Activated CD4-positive, alpha-beta T cell treated with anti-CD3 and anti-CD28 coated beads for 4 hours (primary cell): ENCODE results near the gene DUSP6.
"Not testable (repeated sequence)": the region's sequence is repeated elsewhere in the genome, so short reads cannot be mapped to it uniquely, and the experiment has no call there.

Experiments
- DNase-seq, 2 donors: peaks; one replicate each; pipeline ENCODE4 v3.0.0-alpha.2; 2020

The DUSP6 gene

DNA sequence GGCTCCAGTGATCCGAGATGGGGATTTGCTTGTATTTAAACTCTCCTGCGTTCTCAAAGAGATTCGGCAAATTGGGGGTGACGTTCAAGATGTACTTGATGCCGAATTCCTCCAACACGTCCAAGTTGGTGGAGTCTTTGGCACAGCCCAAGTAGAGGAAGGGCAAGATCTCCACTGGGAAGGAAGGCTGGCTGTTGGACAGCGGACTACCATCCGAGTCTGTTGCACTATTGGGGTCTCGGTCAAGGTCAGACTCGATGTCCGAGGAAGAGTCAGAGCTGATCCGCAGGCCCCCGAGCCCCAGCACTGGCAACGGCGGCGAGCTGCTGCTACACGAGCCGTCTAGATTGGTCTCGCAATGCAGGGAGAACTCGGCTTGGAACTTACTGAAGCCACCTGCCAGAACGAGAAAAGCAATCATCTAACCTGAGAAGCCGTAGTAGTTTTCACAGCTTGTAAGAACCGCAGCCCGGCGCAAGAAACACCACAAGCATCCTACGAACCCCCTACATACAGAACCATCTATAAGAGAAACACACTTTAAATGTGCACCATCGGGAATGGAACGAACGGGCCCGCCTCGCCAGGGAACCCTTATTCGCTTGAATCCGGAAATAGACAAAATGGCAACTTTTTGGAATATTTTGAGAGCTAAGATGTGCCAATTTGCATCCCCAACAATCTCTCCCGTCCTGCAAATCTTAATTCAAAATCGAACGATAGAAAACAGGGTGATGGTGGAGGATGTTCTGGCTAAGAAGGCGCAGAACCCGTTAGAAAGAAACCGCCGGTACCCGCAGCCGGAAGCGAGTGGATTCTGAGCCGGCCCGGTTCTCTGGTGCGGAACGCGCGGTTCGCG, 1.4 kb downstream of the DUSP6 start:
- peak in 1 of 2 donors; percentile 15 for DNase-seq

DNA sequence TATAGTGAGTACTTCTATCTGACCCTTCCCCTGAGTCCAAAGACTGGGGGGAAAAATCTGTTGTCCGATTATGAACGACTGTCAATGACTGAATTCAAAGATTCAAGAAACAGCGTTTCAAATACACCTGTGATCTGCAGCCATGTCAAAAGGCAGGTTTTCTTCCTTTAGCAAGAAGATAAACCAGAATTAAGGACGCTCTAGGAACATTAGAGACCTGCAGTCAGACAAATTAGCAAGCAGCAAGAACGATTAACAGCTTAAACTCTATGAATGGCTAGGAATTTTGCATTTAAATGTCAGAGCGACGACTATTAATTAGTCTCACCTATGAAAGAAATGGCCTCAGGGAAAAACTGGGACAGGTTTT, 2.1 kb downstream of the DUSP6 start:
- DNase-seq, result no peak

DNA sequence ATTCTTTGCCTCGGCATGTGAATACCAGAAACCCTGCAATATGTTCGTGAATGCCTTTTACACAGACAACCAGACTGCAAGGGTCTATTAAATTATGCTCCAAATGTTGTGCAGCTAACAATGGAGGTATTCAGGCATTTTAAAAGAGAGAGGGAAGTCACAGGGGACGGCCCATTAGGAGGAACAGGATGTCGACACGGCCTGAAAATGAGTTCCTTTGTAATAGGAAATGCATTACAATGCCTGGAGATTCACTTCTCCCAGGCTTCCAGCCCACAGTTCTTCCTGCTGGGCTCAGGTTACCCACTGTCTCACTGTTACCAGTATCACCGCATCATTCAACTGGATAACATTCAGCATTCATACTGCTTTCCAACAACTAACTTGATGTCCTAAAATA, 2.5 kb downstream of the DUSP6 start:
- DNase-seq, result no peak

DNA sequence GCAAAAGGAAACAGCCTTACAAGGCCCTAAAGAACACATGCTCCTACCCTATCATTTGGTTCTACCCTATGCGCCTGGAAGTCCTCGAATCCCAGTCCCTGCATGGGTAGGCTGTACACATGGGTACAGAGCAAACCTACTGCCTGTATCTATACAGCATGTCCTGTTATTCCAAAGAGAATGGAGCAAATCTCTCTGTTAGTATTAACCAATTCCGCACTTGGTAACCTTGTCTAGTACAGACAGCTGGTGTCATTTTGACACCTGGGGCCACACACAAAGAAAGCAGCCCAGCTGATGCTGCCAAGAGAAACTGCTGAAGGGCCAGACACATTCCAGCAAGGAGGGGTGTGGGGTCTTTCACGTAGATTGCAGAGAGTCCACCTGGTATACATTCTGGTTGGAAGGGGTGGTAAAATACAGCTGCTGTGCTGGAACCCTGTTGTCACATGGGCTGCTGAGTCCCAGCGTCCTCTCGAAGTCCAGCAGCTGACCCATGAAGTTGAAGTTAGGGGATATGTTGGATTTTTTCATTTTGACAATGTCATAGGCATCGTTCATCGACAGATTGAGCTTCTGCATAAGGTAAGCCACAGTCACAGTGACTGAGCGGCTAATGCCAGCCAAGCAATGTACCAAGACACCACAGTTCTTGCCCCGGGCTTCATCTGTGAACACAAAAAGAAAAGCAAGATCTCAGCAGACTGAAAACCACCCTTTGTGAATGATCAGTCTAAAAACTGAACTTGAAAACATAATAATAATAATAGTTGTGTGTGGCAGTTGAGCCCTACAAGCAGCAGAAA, 3.2 kb downstream of the DUSP6 start:
- no peak for DNase-seq

DNA sequence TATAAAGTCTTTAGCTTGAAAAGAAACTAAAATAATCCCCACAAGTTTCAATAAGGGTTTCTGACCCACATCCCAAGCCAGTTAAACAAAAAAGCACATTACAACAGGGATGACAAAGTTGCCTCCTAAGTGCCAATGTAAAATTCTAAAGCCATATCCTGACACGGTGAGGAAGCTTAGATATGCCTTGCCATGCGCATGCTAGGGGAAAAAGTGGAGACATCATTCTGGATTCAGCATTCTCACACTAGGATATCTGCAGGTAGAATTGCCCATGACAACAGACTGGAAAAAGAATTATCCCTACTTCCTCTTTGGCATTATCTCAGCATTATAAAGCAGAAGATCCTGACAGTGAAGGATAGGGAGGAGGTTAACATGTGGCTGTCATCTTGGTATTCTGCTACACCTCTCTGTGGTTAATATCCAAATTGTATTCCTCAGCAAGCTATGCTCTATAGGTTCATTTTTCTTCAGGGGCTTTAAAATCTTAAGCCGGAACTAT, 4.9 kb downstream of the DUSP6 start:
- DNase-seq, result no peak

DNA sequence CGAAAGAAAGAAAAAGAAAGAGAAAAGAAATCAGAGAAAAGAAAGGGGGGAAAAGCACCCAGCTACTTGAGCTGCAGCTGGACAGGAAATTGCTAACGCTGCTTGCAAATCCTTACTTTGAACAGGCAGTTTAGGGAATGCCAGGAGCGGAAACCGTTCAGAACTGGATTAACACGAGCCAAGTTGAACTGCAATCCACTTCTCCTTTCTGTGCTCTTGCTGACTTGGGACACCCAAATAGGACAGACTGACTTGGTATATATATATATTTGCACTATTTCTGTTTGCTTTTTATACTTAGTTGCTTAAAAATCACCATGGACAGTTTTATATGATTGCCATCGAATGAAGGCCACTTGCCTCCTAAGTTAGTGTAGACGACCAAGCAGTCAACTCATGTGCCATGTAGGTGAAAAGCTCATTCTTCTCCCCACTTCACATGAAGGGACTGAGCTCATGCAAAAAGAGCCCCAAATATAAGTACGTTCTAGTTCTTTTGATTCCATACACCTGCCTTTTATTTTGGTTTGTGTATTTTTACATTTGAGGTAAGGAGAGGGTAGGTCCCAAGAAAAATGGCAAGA, 5.5 kb downstream of the DUSP6 start:
- no peak for DNase-seq

DNA sequence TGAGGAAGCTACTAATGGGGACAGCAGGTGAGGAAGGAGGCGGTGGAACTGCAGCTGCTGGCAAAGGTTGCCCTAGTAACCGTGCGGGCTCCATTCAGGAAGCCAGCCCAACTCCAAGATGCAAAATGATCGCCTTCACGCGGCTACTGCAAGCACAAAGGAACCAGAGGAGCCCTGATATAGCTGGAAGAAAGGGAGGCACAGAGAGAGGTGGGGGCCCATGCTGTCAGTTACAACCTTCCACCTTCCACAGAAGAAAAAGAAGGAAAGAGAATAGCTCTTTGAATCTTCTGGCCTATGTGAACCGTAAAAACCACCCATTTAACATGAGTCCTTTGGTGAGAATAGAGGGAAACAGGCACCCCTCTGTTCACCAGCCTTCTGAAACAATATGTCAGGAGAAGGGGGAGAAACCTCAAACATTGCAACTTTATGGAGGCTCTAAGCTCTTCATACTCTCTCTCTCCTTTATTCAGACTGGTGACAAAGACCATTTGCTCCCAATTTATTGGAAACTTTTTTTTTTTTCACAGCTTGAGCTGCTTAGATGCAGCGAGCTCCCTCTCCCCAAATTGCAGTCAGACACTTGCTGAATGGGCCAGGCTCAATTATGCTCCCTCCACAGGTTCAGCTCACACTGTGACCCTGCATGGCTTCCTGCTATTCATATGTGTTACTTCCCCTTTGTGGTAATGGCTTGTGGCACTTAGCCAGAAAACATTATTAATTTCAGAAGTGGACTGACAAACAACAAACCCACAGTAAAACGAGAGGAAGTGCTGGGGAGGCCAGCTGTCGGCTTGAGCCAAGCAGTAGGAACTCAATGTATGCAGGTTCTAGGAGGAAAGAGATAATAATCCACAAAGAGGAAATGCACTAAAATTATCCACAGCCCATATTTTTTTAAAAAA, 6.2 kb downstream of the DUSP6 start:
- DNase-seq, result no peak

DNA sequence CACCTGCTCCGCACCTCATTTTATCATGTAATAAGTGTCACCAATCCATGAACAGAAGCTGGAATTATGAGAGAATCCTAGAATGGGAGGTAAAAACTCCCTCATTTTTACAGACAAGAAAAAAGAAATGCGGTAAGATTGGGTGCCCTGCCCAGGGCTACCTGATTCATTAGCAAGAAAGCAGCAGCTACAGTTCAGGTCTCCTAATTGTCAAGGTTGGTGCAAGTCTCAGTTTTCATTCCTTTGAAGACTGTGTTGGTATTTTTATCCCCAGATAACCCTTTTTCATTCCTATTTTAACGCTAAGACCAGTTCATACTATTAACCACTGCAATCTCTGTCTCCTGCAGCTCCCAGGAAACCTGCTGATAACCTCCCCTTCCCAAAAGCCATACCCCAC, 6.9 kb downstream of the DUSP6 start:
- no peak for DNase-seq

DNA sequence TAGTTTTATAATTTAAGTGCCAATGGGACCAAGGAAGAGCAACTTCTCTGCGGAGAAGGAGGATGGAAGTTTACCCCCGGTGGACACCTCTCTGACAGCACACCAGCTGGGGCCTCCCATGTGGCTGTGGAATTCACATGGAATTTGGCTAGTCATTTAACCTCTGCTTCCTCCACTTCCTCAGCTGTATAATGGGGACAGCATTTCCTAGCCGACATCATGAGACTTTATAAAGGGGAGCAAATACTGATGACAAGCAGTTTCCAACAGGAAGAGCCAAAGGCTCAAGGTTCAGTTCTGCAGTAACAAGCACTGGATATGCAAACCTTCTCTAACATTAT, 7.5 kb downstream of the DUSP6 start:
- no peak for DNase-seq

DNA sequence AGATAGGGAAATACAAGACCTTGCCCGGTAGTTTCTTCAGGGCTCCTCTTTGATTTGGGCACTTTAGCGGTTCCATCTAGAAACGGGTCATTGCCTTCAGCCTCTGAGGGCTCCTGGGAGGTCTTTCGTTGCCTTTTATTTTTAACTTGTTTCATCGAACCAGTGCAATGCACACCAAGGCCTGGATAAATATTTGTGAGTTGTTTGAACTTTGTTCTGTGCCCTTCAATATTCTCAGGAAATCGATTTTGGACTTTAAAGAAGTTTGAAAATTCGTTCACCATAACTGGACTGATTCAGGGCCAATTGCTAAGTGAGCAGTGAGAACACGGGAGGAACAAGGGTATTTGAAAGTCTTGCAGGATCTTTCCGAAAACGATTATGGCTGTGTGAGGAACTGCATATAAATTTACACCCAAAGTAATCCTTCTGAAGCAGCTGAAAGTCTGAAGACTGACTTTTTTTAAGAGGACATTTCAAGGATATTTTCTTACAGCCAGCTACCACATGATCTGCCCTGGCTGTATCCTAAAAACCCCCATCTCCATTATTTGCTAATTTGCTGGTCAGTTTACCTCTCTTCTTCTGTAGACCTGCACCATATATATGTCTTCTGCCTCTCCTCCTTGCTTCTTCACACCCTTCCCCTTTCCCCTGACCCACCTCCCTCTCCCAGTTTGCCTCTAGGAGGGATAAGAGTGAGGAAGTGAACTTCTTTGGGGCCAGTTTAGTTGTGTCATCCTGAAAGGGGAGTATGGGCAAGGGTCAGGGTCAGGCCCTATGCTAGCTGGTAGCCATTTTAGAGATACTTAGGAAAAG, 8.0 kb downstream of the DUSP6 start:
- no peak for DNase-seq

DNA sequence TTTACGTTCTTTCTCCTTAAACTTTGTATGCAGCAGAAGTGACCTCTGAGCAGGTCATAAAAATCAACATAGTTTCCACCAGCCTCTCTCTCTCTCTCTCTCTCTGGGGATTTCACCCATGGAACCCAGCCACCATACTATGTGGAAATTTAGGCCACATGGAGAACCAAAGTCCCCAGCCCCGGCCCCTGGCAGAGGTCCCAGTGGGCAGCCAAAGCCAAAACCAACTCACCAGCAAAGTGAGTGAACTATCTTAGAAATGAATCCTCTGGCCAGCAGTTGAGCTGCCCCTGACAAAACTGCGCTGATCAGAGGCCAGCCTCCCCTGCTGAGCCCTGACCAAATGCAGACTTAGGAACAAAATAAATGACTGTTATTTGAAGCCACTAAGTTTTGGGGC, 9.2 kb downstream of the DUSP6 start:
- no peak for DNase-seq

DNA sequence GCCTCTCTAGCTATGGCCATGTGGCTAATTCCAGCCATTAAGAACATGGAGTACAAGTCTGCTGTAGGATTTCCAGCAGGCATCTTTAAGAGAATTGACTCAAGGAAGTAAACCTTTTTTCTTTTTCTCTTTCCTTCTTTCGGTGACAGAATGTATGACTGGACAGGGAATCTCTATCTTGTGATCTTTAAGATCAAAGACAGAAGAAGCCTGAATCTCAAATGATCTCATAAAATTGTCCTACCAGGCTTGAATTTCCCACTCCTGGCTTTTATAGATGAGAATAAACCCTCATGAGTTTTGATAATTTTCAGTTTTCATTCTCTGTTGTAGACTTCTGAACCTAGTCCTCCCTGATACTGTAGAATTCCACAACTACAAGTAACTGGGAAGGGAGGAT, 11.4 kb downstream of the DUSP6 start:
- no peak for DNase-seq

DNA sequence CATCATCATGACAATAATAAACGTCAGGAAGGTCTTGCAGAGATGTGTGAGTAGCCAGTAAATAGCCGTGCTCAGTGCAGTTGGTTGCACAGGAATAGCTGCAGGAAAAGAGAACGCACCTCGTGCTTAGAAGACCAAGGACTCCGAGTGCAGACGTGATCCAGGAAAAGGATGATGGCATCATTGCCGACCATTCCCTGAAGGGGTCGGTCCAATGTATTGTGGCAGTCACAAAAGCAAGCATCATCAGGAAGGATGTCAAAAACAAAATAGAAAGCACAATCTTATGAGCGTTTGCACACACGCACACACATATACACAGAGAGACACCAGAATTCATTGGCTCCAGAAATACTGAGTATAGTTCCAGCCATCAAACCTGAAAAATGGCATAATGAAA, 12.8 kb downstream of the DUSP6 start:
- no peak for DNase-seq

DNA sequence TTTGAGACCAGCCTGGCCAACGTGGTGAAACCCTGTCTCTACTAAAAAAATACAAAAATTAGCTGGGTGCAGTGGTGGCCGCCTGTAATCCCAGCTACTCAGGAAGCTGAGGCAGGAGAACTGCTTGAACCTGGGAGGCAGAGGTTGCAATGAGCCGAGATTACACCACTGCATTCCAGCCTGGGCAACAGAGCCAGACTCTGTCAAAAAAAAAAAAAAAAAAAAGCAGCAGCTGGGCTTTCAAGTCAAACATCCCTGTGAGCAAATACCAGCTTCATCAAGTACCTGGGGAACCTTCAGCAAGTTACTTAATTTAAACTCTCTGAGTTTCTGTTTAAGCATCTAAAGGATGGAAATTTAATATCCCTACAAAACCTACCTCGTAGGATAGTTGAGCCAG, 15.2 kb downstream of the DUSP6 start:
- not testable (repeated sequence) for DNase-seq

DNA sequence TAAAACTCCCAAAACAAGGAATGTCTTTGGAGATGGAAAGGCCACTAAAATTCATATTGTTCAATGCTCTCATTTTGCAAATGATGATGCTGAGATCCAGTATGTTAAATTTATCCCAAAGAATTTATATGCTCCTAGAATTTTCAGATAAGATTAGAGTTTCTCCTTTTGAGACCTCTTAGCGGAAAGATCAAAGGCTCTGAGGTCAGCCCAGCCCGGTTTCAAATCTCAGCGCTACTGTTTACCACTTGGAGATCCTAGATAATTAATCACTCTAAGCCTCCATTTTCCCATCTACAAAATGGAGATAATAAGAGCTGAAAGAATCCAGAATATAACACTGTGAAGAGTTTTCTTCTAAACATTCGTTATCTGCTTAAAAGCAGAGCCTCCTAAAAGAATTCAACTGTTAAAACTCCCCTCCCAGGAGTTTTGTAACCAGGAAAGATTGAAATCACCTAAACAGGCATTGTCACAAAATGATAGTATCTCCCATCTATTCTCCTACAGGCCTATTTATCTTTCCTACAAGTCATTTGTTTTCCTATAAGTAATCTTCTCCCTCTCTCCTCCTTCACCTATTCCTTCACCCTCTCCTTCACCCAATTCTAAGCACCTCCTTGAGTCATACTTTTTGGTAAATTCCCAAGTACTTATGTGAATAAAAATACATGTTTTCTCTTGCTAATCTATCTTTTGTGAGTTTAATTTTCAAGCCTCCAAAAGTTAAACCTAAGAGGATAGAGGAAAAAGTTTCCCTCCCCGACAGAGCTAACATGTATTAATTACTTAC, 16.7 kb downstream of the DUSP6 start:
- DNase-seq, result no peak

DNA sequence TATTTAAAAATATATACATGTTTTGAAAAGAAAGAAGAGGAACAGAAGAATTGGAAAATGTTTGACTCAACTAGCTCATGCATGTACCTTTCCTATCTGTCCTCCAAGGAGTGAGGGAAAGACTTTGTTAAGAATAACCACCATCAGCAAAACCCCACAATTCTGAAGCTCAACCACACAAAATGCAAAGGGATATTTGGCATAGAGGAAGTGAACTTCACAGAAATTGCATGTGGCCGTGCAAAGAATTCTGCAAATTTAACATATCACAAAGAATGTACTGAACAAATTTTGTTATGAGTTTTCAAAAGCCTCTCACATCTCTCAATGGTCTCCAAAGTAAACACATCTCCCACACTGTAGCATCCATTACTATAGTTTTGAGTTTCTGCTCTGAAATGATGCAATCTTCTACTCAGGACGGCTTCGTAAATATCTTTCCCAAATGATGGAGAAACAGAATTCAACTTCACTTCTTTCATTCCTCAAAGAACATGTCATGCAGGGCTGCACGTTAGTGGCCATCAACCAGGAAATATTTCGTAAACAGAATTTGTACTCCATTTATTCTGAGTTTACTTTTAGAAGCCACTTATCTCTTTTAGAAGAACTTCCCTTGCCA, 17.6 kb downstream of the DUSP6 start:
- no peak for DNase-seq

DNA sequence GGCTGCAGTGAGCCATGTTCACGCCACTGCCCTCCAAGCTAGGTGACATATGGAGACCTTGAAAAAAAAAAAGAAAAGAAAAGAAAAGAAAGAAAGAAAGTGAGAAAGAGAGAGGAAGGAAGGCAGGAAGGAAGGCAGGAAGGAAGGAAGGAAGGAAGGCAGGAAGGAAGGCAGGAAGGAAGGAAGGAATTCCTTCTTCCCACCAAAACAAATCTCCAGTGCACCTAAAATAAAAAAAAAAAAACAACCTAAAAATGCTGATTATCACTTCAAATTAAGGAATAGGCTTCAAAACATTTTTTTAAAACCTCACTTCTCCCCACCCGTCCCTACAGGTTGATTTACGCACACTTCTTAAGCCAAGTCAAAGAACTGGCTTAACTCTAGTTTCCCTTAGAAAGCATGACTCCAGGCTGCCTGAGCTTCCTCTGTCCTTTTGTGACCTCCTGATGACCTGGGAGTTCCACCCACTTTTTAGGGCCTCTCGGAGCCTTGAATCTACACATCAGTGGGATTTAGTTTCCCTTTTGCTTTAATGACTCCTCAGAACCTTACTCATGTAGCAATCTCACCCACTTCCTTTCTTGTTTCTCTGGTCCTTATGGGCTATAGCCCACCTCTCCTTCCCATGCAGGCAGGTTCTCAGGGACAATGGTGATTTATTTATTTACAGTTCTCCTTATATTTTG, 18.6 kb downstream of the DUSP6 start:
- no peak for DNase-seq

DNA sequence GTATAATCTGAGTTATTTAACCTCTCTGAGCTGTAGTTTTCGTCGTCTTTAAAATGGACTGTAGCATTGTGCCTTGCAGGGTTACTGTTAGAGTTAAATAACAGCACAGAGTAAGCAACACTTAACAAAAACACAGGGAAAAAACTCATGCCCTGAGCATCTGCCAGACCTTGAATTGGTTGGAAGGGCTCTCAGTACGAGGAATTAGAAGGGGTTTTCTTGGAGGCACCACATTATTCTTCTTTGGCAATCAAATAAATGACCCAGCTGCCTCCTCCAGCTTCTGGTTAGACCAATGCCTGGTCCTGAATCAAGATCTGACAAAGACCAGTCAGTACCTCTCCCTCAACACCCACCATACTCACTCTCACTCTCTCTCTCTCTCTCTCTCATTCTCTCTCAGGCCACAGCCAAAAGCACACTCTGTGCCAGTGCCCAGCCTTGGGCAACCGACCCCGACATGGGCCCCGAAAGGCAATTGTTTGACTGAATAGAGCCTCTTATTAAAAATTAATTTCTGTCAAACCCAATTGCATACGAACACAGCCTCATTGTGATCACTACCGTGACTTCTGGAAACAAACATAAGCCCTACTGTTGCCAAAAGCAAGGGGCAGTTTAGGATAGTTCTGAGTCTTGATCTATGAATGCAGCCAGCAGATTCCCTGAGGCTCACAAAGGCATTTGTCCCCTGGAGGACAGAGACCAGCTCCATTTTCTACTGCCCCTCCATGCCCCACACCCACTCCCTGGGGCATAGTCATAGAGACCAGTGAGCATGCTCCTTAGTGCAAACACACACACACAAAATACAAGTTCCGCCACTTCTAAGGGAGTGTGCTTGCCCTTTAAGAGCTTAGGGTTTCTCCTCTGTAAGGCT, 23.9 kb downstream of the DUSP6 start:
- DNase-seq, result no peak
